HG03469 (cell line): ENCODE data around the gene LARP6.
"Not testable (repeated sequence)": the region's sequence is repeated elsewhere in the genome, so short reads cannot be mapped to it uniquely, and the experiment has no call there.

ENCODE experiments used
- ATAC-seq: cut with Tn5 transposase; IDR thresholded peaks from one replicate; pipeline ENCODE4 v1.9.1; 2021; ENCODE audit warnings: mild to moderate bottlenecking, moderate library complexity, moderate number of reproducible peaks; ENCODE audit not compliant: unreplicated experiment

The LARP6 gene

DNA sequence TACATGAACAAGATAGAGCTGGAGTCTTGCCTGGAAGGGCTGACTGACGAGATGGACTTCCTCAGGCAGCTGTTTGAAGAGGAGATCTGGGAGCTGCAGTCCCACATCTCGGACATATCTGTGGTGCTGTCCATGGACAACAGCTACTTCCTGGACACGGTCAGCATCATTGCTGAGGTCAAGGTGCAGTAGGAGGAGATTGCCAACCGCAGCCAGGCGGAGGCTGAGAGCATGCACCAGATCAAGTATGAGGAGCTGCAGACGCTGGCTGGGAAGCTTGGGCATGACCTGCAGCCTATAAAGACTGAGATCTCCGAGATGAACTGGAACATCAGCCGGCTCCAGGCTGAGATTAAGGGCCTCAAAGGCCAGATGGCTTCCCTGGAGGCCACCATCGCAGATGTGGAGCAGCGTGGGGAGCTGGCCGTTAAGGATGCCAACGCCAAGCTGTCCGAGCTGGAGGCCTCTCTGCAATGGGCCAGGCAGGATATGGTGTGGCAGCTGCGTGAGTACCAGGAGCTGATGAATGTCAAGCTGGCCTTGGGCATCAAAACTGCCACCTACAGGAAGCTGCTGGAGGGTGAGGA is 5.5 kb upstream of the LARP6 start:
- no peak for ATAC-seq

DNA sequence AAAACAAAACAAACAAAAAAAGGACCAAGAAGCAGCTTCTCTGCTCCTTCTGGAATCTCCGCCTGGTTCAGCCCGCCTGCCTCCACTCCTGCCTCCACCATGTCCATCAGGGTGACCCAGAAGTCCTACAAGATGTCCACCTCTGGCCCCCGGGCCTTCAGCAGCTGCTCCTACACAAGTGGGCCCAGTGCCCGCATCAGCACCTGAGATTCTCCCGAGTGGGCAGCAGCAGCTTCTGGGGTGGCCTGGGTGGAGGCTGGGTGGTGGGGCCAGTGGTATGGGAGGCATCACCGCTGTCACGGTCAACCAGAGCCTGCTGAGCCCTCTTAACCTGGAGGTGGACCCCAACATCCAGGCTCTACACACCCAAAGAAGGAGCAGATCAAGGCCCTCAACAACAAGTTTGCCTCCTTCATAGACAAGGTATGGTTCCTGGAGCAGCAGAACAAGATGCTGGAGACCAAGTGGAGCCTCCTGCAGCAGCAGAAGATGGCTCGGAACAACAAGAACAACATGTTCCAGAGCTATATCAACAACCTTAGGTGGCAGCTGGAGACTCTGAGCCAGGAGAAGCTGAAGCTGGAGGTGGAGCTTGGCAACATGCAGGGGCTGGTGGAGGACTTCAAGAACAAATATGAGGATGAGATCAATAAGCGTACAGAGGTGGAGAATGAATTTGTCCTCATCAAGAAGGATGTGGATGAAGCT is 4.8 kb upstream of the LARP6 start:
- not testable (repeated sequence) for ATAC-seq

GRCh38 chr15:70857562-70858285 is 3.8 kb upstream of the LARP6 start:
- no peak for ATAC-seq

GRCh38 chr15:70856884-70857561 is 3.1 kb upstream of the LARP6 start:
- ATAC-seq = no peak

- no peak for ATAC-seq
These were observed 2.4 kb upstream of the LARP6 start for GRCh38 chr15:70856177-70856883.

GRCh38 chr15:70855764-70856163 is 1.8 kb upstream of the LARP6 start:
- no peak for ATAC-seq

GRCh38 chr15:70854666-70854976 is 664 bp upstream of the LARP6 start:
- no peak for ATAC-seq

DNA sequence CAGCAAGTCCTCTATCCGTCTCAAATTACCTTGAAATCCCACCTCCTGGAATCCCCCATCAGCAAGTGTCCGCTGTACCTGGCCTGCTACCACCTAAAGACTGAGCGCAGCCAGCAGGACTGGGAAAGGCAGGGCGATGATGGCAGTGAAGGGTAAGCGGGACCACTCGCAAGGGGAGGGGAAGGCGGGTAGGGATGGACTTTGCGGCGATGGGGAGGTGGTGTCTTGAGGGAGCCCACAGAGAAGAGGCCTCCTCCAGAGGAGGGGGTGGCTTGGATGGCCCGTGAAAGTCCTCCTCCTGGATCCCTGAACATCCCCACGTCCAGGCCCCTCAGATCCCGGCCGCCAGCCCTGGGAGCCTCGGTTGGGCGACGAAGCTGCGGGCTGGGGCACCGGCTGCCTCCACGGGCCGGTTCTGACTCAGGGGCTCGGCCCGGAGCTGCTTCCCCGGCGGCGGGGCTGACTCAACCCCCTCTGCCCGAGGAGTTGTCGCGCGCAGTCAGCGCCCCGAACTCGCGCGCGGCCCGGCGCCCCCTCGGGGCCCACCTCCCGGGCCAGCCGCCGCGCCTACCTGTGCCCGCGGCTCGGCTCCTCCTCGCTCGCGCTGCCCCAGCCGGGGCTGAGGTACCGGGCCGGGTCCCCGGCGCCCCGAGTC is 512 bp downstream of the LARP6 start:
- ATAC-seq = no peak

GRCh38 chr15:70852501-70853317 is 1.2 kb downstream of the LARP6 start:
- no peak for ATAC-seq

- no peak for ATAC-seq
These were observed 2.1 kb downstream of the LARP6 start for GRCh38 chr15:70851889-70852288.

- ATAC-seq = no peak
These were observed 8.2 kb downstream of the LARP6 start for GRCh38 chr15:70845602-70846360.

DNA sequence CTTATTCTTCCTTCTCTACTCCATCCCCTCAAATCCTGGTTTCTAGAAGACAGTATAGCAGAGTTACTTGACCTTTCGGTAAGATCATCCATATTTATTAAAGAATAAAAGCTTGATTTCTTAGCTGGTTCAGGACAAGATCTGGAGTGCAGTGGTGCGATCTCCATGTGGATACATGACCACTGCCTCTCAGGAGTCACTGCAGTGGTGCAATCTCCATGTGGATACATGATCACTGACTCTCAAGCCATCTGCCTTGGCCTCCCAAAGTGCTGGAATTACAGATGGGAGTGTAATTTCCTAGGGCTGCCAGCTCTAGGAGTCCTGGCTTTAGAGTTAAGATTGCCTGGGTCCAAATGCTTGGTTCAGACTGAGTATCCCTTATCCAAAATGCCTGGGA is 16.5 kb downstream of the LARP6 start:
- ATAC-seq = no peak

DNA sequence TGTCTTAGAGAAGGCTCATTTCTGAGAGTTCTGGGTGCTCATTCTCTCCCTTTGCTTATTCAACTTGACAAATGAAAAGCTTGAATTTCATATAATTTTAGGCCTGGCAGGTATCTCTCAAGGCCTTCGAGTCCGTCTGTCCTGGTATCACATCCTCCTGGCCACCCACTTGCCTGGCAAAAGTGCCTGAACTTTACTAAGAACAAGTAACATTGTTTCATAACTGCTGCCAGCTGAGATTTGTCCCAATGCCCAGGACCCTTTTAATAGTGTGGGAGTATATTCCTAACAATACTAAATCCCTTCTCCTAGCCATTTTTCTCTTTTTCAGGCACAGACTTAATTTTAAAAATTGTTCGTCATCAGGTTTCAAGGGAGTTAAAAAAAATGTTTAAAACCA is 18.1 kb downstream of the LARP6 start:
- no peak for ATAC-seq

- ATAC-seq = no peak
These were observed 18.5 kb downstream of the LARP6 start for GRCh38 chr15:70835415-70835814.

- ATAC-seq = no peak
These were observed 19.0 kb downstream of the LARP6 start for GRCh38 chr15:70834999-70835398.

- ATAC-seq = no peak
These were observed 19.8 kb downstream of the LARP6 start for GRCh38 chr15:70833861-70834765.

DNA sequence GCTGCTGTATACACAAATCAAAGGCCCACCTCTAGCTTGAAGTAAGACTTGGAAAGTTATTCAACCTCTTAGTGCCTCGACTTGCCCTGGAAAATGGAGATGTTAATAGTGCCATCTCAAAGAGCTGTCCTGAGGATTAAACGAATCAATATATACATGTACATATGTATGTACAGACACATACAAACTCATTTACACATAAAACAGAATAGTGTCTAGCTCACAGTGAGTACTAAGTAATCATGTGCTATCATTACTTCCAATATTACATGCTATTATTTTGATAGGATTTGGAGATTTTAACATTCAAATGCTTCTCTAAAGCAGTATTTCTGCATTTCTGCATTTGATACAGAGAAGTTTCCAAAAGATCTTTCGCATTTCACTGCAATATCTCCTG is 20.5 kb downstream of the LARP6 start:
- ATAC-seq = no peak

- no peak for ATAC-seq
These were observed 21.8 kb downstream of the LARP6 start for GRCh38 chr15:70832176-70832575.
